COLO668 (cell line): Measurements from ENCODE around the gene PSME2.

Source experiments
- DNase-seq: peaks from one replicate; lab custom pipeline; 2025; ENCODE audit not compliant: unreplicated experiment; lab: John Stamatoyannopoulos, UW

Gene PSME2, protein sequence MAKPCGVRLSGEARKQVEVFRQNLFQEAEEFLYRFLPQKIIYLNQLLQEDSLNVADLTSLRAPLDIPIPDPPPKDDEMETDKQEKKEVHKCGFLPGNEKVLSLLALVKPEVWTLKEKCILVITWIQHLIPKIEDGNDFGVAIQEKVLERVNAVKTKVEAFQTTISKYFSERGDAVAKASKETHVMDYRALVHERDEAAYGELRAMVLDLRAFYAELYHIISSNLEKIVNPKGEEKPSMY

DNA sequence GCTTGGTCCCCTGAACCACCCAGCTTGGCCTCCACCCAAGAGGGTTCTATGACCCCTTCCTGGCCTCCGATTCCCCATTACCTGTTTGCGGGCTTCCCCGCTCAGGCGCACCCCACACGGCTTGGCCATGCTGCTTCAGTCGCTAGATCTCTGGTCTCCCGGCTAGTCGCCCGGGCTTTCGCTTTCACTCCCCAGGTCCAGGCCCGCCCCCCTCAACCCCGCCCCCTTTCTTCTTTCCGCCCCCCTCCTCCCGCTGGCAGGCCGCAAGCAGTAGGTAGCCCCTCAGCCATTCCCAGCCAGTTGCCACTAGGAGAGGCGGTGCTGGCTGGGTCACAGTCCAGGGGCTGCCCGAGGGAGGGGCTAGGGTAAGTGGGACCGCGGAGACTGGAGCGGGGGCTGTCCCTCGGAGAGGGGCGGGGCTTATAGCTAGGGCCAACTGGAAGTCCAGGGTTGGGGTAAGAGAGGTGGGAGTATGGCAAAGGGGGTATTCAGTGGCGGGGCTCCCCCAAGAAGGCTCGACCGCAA is at the start of gene PSME2:
Gene PSME2 (minus strand): TSS at position 158 of the 525 bp plus-strand sequence. CDS start 29 bp downstream, at position 129.
- peak; percentile 95 for DNase-seq

DNA sequence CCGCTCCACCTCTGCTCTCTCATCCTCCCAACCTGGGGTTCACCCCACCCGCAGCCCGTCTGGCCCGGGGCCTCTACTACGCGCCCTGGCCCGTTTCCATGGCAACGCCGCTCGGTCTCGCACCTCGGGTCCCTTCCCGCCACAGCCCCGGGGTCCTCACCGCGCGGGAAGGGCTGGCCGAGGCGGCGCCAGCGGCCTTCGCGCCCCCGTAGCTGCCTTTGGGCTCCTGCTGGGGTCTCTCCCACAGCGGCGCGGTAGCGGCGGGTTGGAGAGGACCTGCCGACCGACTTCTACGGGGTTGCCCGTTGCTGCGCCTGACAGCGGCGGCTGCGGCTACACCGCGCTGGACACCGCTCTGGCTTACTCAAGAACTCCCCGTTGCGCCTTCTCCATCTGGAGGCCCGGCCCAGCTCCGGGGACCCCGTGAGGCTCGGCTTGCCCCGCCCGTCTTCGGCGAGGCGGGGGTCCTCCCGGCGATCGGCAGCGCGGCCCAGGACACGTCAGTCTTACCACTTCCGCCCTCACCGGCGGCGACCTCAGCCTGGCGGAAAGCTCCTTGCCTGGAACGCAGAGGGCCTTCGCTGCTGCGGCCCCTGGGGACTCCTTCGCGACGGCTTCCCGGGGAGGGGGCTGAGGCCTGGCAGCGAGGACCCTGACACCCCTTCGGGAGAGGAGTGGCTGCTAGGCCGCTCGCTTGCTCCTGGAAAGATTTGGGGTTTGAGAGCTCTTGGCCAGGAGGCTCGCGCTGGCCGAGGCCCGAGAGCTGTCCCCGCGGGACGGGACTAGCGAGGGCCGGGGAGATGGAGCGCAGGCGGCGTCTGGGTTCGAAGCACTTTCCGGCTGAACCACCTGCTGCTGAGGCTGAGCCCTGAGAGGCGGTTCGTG is 49.0 kb upstream of the PSME2 start, which contains the start of gene TM9SF1:
Gene TM9SF1 (minus strand): TSS at position 256 of the 885 bp plus-strand sequence. CDS start 422 bp downstream, outside the sequence.
- DNase-seq: peak; percentile 95

DNA sequence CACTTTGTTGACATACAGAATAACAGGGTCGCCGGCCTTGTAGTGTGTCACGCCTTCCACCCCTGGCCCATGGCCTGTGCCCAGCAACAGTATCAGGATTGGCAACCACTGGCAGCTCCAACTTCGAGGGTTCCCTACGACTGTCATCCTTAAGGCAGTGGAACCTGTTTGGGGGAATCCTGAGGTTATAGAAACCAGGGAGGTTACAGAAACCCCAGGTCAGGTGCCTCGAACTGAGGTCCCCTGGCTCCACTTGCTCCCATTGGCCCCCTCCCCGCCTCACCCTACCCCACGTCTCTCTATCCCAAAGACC is 48.4 kb upstream of the PSME2 start:
- no peak for DNase-seq

GRCh38 chr14:24194186-24194872 is 47.9 kb upstream of the PSME2 start:
- DNase-seq: no peak

- DNase-seq: no peak
Observed at GRCh38 chr14:24192933-24193332, 46.5 kb upstream of the PSME2 start.

GRCh38 chr14:24190416-24190815 is 44.0 kb upstream of the PSME2 start:
- no peak for DNase-seq

DNA sequence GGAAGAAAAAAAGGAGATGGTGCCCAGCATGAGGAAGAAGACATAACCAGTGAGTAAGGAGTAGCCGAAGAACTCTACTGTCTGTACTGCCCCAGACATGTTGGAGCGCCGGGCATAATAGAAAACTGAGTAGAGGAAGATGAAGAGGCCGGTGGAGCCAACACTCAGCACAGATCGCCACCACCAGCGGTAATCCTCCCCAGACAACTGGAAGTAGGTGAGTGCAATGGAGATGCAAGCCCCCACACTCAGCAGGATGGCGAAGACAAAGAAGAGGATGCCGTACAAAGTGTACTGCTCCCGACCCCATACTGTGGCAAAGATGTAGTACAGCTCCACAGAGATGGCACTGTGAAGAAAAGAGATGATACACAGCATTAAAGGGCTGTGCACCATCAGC is 43.0 kb upstream of the PSME2 start:
- no peak for DNase-seq

DNA sequence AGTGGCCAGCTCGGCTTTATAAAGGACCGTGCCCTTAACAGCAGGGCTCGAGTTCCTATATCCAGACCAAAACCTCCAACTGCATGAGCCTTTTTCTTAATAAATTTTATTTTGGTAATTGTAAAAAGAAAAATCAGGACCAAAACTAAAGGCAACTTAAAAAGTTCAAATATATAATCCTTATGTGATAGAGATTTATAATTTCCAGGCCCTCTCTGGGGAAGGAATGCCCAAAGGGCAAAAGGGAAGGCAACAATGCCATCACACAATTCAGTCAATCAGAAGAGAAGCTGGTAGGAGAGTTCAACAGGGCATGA is 42.6 kb upstream of the PSME2 start:
- no peak for DNase-seq

GRCh38 chr14:24188251-24189058 is 42.0 kb upstream of the PSME2 start, which contains the start of gene IPO4:
TSS of gene IPO4 (minus strand) at chr14:24188816. CDS start at chr14:24188787, 29 bp downstream.
- peak; percentile 98 for DNase-seq

- no peak for DNase-seq
Observed at GRCh38 chr14:24187539-24187915, 41.1 kb upstream of the PSME2 start.

DNA sequence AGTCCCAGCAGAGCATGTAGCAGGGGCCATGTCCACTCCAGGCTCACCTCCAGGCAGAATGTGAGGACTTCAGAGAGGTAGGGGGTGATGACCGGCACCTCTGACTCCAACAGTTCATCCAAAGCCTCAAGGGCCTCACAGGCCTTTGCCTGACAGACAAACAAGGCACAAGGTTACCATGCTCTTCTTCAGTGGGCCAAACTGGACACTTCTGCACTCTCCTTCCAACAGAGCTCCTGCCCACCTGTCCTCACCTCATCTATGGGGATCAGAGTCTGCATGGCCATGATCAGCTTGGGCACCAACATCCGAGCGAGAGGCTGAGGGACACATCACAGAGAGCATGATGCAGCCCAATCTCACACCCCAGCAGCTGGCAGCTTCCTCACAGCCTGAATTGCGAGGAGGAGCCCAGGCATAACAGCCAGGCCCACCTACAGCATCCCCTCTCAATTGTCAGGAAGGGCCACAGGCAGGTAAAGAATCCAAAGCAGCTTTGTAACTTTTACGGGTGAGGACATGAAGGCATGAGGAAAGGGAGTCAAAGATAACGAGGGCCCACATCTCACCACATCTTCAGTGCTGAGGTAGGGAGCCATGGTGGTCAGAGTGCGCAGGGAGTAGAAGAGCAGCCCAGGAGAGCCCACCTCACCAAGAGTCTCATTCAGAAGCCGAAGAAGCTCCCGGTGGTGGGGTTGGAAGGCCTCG is 40.6 kb upstream of the PSME2 start:
- DNase-seq: no peak

GRCh38 chr14:24185741-24186140 is 39.3 kb upstream of the PSME2 start:
- DNase-seq: no peak

DNA sequence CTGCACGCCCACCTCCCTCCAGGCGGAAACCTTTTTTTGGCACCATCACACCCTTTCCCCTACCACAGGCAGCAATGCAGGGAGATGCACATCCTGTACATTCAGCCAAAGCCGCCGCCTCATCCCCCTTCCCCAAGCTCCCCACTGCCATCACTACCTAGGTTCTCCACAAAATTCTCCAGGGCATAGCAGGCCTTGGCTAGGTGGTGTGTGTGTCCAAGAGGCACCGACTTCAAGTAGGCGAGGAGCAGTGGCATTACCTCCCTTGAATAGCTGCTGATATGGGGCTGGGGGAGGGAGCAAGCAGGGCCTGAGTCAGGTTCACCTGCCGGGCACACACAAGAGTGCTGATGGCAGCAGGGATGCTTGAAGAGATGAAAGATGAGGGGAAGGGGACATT is 38.6 kb upstream of the PSME2 start:
- no peak for DNase-seq

- DNase-seq: no peak
Observed at GRCh38 chr14:24184104-24184970, 37.9 kb upstream of the PSME2 start.

- no peak for DNase-seq
Observed at GRCh38 chr14:24183014-24183481, 36.6 kb upstream of the PSME2 start.

DNA sequence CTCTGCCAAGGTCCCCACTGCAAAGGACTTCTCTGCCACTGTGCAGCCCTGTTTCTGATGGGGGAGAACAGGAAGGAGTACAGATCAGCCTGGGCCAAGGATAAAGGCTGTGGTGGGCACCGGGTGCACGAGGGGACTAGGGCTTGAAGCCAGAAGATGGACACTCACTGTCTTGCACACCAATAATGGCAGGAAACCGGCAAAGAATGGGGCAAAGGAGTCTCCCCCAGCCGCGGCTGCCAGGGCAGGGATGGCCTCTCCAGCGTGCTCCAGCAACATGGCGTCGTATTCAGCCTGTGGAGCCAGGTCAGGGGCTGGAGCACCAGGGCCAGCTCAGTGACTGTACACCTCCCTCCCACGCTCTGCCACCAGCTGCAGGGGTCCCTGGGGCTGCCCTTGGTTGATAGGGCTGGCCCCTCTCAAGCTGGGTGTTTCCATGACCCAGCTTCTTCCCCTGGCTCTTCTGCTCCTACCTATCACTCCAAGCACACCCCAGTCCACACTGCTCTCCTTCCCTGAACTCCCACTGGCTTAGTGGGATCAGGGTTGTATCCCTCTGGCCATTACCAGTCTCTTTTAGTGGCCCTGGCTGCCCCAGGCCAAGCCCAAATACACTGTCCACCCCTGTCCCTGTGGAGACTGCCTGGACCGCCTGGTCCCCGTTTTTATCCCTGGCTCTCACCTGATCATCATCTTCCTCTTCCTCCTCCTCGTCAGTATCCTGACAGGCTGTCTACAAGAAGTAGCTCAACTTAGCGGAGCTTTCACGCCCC is 35.9 kb upstream of the PSME2 start:
- DNase-seq: no peak

DNA sequence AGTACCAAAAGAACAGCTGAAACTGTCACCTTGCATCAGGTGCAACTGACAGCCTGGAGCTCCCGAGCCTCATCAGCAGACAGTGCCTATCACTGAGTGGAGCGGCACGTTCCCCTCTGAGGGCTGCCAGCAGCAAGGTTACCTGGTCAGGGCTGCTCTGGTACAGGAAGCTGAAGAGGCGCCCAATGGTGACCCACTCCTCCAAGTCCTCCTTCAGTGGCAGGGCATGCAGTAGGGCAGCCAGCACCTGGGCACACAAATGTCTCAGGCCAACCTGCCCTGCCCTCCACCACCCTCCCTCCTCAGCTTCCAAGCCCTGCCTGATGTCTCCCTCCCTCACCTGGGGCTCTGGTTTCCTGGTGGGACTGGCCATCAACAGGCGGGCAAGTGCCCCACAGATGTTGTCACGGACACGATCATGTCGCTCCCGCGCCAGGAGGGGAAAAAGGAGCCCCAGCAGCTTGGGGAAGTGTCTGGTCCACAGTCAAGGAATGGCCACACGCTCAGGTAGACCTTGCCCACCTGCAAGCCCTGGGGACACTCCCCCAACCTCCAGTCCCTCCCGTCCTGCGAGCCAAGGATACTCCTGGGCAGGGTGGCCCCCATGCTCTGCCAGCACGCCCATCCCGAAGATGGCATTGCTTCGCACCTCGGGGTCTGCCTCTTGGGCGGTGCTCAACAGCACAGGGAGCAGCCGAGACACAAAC is 35.1 kb upstream of the PSME2 start:
- no peak for DNase-seq
